GM10847 (cell line): ENCODE measurements around the gene PIK3R2.

Source experiments
- POLR2A ChIP-seq: IDR thresholded peaks from 2 replicates; pipeline ENCODE4 v1.6.1; 2011; ENCODE audit not compliant: insufficient read length; ENCODE audit errors: extremely low read depth

PIK3R2 gene

DNA sequence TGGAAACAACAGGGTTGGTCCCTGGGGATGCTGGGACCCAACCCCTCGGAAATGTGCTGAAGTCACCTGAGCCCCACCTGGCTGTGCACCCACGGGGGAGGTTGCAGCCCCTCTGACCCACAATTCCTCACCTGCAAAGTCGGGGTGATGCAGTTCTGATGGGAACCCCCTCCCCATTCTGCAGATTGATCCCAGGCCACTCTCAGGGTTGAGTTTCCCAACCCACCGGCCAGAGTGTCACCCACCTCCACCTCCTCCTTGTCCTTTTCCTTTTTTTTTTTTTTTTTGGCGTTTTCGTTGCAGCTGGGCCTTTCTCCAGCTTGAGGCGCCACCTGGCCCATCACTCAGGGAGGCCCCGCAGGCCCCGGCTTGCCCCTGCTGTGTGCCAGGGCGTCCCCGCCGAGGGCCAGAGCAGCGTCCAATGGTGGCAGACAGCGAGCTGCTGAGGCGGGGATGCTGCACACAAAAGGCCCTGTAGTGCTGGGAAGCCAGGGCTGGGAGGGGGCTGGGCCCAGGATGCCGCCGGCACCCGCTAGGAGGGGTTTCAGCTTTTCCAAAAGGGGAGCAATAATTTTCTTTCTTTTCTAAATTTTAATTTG, 4.6 kb downstream of the PIK3R2 start:
- no peak for TF ChIP-seq POLR2A

DNA sequence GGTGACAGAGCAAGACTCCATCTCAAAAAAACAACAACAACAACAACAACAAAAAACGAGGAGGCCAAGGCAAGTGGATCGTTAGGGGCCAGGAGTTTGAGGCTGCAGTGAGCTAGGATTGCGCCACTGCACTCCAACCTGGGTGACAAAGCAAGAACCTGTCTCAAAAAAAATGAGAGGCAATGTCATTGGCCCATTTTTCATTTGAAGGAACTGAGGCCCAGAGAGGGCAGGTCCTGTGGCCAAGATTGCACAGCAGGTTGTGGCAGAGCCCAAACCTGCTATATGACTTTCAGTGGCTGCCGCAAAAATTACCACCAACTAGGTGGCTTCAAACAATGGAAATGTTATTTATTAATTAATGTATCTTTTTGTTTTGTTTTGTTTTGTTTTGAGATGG, 5.5 kb downstream of the PIK3R2 start:
- TF ChIP-seq POLR2A = no peak

DNA sequence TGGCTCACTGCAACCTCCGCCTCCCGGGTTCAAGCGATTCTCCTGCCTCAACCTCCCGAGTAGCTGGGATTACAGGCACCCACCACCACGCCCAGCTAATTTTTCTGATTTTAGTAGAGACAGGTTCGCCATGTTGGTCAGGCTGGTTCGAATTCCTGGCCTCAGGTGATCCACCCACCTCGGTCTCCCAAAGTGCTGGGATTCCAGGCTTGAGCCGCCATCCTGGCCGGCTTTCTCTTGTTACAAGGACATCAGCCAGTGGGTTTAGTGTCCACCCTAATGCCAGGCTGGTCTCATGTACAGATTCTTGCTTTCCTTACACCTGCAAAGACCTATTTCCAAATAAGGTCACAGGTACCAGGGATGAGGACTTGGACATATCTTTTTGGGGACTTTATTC, 6.8 kb downstream of the PIK3R2 start:
- TF ChIP-seq POLR2A = no peak

GRCh38 chr19:18160493-18160970, 7.6 kb downstream of the PIK3R2 start:
- no peak for TF ChIP-seq POLR2A

DNA sequence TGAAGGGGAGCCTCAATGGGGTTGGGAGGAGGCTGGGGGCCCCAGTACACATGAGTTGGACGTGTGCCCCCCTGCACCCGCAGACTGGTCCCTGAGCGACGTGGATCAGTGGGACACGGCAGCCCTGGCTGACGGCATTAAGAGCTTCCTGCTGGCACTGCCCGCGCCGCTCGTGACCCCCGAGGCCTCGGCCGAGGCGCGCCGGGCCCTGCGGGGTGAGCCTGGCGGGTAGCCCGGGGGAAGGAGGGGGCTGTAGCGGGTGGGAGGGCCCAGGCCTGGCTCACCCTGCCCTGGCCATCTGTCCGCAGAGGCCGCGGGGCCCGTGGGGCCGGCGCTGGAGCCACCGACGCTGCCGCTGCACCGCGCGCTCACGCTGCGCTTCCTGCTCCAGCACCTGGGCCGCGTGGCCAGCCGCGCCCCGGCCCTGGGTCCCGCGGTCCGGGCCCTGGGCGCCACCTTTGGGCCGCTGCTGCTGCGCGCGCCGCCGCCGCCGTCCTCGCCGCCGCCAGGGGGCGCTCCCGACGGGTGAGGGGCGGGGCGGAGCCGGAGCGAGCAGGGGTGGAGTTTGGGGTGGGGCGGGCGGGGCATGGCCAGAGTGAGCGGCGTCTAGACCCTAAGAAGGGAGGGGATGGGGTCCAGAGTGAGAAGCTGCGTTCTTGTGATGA, 8.1 kb downstream of the PIK3R2 start:
- TF ChIP-seq POLR2A = peak; percentile 48

- TF ChIP-seq POLR2A = no peak
Measured at GRCh38 chr19:18161636-18162002, 8.7 kb downstream of the PIK3R2 start.

DNA sequence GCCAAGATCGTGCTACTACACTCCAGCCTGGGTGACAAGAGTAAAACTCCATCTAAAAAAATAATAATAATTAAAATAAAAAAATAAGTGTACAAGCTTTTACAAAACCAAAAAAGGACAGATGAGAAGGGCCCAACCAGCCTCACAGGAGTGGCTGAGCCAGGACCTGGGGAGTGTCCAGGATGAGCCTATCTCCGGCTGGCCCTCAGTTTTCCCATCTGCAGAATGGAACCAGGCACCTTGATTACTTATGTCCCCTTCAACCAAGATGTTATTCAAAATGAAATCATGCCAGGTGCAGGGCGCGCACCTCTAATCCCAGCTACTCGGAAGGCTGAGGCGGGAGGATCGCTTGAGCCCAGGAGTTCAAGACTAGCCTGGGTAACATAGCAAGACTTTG, 11.1 kb downstream of the PIK3R2 start:
- TF ChIP-seq POLR2A = no peak

- no peak for TF ChIP-seq POLR2A
Measured at GRCh38 chr19:18165794-18166544, 13.0 kb downstream of the PIK3R2 start.

DNA sequence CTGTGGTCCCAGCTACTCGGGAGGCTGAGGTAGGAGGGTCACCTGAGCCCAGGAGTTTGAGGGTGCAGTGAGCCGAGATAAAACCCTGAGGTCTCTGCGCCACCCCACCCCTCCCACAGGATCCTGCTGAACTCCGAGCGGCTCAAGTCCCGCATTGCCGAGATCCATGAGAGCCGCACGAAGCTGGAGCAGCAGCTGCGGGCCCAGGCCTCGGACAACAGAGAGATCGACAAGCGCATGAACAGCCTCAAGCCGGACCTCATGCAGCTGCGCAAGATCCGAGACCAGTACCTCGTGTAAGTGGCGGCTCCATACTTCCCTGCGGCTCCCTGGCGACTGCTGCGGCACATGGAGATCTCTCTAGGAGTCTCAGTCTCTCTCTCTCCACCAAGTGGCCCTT, 14.0 kb downstream of the PIK3R2 start:
- no peak for TF ChIP-seq POLR2A

- TF ChIP-seq POLR2A = no peak
Measured at GRCh38 chr19:18167975-18168645, 15.1 kb downstream of the PIK3R2 start.

DNA sequence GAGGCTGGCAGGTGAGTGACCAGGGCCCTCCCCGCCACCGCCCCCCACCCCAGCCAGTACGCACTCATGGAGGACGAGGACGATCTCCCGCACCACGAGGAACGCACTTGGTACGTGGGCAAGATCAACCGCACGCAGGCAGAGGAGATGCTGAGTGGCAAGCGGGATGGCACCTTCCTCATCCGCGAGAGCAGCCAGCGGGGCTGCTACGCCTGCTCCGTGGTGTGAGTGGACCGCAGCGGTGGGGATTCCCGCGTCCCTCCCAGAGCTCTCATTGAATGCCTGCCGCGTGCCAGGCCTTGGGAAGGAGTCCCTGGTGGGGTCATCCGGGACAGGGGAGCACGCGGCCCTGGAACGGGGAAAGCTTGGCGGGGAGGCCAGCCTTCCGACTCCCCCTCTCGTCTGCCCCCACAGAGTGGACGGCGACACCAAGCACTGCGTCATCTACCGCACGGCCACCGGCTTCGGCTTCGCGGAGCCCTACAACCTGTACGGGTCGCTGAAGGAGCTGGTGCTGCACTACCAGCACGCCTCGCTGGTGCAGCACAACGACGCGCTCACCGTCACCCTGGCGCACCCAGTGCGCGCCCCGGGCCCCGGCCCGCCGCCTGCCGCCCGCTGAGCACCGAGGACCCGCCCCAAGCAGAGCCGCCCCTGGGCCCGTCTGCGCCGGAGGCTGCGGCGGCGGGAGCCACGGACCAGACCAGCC, 15.9 kb downstream of the PIK3R2 start:
- no peak for TF ChIP-seq POLR2A

- no peak for TF ChIP-seq POLR2A
Measured at GRCh38 chr19:18170714-18171255, 17.8 kb downstream of the PIK3R2 start.

DNA sequence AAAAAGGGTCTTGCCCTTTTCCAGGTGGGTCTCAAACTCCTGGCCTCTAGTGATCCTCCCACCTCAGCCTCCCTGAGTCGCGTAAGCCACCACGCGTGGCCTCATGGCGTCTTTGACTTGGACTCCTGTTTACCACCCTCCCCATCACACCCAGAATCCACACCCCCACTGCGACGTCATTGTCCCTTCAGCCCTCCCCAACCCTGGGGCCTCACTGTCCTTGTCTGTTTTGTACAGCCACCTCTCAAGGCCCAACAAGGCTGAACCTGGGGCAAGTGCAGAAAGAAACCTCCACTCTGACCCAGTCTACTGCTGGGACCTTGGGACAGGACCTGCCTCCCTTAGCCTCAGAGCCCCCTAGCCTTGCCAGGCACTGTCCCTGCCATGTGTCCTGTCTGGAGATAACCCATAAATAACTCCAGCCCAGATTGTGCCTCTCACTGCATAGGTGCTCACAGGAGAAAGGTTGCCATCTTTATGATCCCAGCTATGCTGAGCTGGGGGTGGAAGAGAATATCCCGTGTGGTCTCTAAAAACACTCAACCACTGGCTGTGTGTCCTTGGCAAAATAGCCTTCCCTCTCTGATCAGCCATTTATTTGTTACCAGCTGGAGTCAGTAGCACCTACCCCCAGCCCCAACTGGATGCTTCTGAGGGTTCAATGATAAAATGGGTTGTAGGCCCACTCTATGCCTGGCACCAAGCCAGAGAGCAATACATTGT, 18.8 kb downstream of the PIK3R2 start:
- no peak for TF ChIP-seq POLR2A
